Effector CD8-positive, alpha-beta T cell (primary cell): ENCODE data around the gene DIPK2B.

Experiments
- DNase-seq: peaks from one replicate; lab custom pipeline; 2025; lab: John Stamatoyannopoulos, UW

The DIPK2B gene

GRCh38 chrX:45164021-45164621 is 36.6 kb downstream of the DIPK2B start:
- no peak for DNase-seq

GRCh38 chrX:45157647-45158046 is 43.0 kb downstream of the DIPK2B start:
- no peak for DNase-seq

- DNase-seq, result no peak
These were observed 46.2 kb downstream of the DIPK2B start for GRCh38 chrX:45154462-45154861.

GRCh38 chrX:45154033-45154360 is 46.7 kb downstream of the DIPK2B start:
- no peak for DNase-seq
